HG02885 (cell line): Measurements from ENCODE around the gene VSIG4.
A peak's percentile ranks its signal among the peaks of the same experiment; 100 is the strongest.
"Not testable (repeated sequence)": the region's sequence is repeated elsewhere in the genome, so short reads cannot be mapped to it uniquely, and the experiment has no call there.

Source experiments
- ATAC-seq: cut with Tn5 transposase; IDR thresholded peaks from one replicate; pipeline ENCODE4 v1.9.1; 2021; ENCODE audit warnings: mild to moderate bottlenecking; ENCODE audit not compliant: unreplicated experiment, poor library complexity

VSIG4 gene

DNA sequence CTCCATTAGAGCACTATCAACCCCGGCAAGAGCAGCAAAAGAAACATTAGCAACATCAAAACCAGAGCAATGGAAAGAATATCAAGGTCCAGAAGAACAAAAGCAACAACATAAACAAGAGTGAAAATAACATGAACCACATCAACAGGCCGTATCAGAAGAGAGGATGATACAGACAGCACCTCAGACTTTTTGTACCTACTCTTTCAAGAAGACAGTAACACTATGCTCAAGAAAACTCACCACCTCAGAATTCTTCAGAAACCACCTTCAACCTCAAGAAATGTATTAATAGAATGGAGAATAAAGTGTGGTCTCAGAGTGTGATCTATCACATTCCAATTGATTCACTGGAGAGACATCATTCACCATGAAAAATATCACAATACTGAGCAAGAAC, 46.5 kb downstream of the VSIG4 start:
- no peak for ATAC-seq

DNA sequence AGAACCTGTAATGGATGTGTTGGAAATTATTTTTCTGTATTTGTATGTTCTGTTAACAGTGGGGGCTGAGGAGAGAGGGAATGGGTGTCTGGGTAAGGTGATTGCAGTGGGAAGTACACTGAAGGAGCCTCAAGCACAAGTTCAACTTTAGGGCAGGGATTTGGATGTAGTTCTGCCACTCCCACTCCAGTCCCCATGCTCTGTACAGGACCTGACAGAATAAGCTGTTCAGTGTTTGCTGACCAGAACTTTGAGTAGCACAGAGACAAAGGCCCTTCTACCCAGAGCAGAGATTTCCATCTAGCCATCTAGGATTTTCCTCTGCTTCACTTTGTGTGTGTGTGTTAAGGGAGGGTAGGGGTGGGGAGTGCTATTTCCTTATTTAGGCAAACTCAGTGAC, 49.2 kb downstream of the VSIG4 start:
- no peak for ATAC-seq

DNA sequence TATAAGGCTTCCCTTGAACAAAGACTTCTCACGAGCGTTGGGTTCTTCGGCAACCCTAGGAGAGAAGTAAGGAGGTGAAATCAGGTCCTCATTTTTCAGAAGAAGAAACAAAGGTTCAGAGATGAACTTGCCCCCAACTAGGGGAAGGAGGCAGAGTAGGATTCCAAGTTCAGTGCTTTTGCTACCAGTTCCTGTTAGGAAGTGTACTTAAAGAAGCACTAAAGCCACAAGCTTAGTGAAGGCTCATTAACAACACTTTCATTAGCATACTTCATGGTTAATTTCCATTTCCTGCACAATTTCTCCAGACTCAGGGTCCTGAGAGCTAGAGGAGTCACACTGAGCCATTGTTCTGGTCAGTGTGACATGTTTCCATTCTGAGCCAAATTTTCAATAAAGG, 52.1 kb downstream of the VSIG4 start:
- ATAC-seq: no peak

DNA sequence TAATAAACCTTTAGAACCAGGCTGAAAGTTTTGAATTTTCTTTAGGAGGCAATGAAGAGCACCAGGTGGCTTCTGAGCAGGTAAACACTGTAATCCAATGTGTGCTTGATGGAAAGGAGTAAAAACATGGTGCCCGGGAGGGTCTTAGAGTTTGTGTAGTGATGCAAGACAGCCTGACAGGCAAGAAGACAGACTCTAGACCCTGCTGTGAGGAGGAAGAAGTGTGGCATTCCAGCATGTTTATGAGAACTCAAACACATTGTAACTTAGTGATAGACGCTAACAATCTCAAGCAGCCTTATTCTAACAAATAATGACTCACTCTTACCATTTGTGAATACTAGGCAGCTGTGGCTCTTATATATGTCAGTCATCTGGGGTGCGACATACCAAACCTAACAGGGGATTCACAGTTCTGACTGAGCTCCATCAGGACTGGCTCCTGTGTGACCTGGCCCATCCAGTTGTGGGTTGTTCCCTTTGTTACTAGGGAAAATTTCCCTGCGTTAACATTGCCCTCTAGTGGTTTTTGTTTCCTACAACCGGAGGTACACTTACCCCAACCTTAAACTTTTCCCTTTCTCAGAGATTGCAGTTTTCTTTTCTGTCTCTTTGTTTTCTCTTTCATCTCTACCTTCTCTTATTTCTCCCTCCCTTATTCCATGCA, 53.8 kb downstream of the VSIG4 start:
- ATAC-seq: peak; percentile 79

DNA sequence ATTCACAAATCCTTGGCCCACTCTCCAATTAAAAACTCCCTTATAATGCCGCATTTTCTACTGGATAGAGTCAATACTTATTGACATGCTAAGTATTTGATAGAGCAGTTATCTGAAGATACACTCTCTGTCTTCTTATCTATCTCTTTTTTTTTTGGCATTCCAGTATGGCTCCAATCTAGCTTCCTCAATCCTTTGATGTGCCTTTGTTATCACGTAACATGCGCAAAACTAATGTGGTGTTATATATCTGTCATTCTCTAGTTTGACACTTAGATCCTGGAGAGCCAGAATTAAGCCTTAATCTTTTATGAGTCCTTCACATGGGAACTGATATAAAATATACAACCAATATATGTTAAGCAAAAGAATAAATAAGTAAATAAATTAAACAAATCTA, 54.7 kb downstream of the VSIG4 start:
- ATAC-seq: no peak

DNA sequence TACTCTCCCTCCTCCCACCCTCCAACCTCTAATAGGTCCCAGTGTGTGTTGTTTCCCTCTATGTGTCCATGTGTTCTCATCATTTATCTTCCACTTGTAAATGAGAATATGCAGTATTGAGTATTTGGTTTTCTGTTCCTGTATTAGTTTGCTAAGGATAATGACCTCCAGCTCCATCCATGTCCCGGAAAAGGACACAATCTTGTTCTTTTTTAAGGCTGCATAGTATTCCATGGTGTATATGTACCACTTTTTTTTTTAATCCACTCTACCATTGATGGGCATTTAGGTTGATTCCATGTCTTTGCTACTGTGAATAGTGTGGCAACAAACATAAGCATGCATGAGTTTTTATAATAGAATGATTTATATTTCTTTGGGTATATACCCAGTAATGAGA, 62.7 kb downstream of the VSIG4 start:
- ATAC-seq: not testable (repeated sequence)

DNA sequence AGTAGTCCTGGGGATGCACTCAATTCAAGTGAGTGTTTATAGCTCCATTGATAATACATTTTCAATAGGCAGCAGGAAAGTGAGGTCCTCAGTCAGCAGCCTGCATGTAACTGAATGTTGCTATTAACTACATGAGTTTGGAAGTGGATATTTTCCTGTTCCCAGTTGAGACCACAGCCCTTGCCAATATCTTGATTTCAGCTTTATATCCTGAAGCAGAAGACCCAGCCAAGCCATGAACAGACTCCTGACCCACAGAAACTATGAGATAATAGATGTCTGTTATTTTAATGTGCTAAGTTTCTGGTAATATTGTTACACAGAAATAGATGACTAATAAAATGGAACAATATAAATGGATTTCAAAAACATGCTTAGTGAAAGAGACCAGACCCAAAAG, 63.7 kb downstream of the VSIG4 start:
- ATAC-seq: no peak

DNA sequence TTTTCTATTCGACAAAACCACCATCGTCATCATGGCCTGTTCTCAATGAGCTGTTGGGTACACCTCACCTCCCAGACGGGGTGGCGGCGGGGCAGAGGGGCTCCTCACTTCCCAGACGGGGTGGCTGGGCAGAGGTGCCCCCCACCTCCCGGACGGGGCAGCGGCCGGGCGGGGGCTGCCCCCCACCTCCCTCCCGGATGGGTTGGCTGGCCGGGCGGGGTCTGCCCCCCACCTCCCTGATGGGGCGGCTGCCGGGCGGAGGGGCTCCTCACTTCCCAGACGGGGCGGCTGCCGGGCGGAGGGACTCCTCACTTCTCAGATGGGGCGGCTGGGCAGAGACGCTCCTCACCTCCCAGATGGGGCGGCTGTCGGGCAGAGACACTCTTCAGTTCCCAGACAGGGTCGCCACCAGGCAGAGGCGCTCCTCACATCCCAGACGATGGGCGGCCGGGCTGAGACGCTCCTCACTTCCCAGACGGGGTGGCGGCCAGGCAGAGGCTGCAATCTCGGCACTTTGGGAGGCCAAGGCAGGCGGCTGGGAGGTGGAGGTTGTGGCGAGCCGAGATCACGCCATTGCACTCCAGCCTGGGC, 64.6 kb downstream of the VSIG4 start:
- not testable (repeated sequence) for ATAC-seq
